Stimulated activated CD4-positive, alpha-beta T cell treated with anti-CD3 and anti-CD28 coated beads, Interleukin-12 subunit alpha, Interleukin-12 subunit beta, amount 100 ng/mL, for 48 hours (primary cell): ENCODE measurements around the gene MAP3K21.
A peak's percentile ranks its signal among the peaks of the same experiment; 100 is the strongest.

Experiments used
- DNase-seq, 3 donors: peaks; one replicate each; pipeline ENCODE4 v3.0.0-alpha.2; 2020; ENCODE audit warnings: low read depth in 2 of 3, low spot score in 1 of 3

MAP3K21 gene

DNA sequence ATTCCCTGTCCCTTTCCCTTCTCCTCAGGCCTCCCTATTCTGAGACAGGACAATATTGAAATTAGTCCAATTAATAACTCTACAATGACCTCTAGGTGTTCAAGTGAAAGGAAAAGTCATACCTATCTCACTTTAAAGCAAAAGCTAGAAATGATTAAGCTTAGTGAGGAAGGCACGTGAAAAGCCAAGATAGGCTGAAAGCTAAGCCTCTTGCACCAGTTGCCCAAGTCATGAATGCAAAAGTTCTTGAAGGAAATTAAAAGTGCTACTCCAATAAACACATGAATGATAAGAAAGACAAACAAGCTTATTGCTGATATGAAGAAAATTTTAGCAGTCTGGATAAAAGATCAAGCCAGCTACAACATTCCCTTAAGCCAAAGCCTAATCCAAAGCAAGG, 3.8 kb upstream of the MAP3K21 start:
- DNase-seq: no peak

DNA sequence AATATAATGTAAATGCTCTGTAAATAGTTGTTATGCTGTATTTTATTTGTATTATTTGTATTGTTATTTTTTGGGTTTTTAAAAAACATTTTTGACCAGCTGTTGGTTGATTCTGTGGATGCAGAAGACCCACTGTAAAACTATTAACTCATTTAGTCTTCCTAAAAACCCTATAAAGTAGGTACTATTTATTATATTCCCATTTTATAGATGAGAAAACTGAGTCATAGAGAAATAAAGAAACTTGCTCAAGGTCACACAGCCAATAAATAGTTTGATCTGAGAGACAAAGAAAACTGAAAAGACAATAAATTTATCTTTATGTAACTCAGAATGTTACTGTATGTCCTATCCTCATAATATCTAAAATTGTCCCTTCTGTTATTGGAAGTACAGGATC, 1.2 kb upstream of the MAP3K21 start:
- DNase-seq: no peak

GRCh38 chr1:233326811-233327650, 493 bp upstream of the MAP3K21 start:
- DNase-seq: peak; percentile 76 to 84 (median 78)

DNA sequence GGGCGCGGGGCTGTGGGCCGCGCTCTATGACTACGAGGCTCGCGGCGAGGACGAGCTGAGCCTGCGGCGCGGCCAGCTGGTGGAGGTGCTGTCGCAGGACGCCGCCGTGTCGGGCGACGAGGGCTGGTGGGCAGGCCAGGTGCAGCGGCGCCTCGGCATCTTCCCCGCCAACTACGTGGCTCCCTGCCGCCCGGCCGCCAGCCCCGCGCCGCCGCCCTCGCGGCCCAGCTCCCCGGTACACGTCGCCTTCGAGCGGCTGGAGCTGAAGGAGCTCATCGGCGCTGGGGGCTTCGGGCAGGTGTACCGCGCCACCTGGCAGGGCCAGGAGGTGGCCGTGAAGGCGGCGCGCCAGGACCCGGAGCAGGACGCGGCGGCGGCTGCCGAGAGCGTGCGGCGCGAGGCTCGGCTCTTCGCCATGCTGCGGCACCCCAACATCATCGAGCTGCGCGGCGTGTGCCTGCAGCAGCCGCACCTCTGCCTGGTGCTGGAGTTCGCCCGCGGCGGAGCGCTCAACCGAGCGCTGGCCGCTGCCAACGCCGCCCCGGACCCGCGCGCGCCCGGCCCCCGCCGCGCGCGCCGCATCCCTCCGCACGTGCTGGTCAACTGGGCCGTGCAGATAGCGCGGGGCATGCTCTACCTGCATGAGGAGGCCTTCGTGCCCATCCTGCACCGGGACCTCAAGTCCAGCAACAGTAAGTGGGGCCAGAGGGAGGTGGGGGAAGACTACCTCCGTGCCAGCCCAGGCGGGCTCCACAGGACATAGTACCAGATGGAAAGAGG, 808 bp downstream of the MAP3K21 start:
- DNase-seq: peak in 2 of 3 donors; percentile 5 to 15

DNA sequence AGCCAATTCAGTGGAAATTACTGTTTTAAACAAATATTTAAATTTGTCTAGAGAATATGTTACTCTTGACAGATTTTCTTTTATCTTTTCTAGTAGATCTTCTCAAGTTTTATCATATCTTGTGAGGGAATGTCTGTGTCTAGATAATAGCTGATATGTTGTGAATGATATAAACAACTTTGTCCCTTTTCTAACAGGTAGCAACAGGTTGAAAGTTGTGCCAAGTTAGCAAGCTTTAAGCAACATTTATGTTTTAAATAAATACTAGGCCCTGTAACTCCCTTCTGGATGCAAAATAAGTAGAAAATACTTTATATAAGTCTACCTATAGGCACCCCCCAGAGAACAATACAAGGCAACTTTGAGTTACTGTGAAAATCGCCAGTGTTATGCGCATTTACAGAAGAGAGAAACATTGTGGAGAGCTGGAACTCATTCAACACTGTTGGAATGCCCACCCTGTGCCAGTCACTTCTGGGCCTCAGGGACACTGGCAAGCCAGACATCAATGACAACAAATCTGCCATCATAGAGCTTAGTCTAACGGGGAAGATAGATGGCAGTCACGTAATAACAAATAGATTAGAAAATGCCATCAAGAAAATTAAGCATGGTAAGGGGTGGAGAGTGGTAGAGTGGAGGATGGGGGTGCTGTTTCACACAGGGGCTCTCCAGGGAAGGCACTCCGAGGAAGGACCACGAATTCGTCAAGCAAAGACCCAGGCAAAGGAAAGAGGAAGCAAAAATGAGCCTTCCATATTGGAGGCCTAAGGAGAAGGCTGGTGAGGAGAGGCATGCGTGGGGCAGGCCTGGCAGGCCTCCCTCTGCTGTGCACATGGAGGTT, 4.4 kb downstream of the MAP3K21 start:
- no peak for DNase-seq

GRCh38 chr1:233333086-233333485, 5.6 kb downstream of the MAP3K21 start:
- DNase-seq: no peak

DNA sequence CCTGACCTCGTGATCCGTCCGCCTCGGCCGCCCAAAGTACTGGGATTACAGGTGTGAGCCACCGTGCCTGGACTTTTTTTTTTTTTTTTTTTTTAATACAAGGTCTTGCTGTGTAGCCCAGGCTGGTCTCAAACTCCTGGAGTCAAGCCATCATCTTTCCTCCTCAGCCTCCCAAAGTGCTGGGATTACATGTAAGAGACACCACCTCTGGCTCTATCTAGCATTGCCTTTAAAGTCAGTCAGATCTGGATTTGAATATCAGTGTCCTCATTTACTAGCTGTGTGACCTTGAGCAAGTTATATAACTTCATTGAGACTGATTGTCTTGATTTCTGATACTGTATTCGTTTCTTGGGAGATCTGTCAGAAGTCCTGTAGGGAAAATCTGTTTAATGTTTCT, 6.6 kb downstream of the MAP3K21 start:
- no peak for DNase-seq

DNA sequence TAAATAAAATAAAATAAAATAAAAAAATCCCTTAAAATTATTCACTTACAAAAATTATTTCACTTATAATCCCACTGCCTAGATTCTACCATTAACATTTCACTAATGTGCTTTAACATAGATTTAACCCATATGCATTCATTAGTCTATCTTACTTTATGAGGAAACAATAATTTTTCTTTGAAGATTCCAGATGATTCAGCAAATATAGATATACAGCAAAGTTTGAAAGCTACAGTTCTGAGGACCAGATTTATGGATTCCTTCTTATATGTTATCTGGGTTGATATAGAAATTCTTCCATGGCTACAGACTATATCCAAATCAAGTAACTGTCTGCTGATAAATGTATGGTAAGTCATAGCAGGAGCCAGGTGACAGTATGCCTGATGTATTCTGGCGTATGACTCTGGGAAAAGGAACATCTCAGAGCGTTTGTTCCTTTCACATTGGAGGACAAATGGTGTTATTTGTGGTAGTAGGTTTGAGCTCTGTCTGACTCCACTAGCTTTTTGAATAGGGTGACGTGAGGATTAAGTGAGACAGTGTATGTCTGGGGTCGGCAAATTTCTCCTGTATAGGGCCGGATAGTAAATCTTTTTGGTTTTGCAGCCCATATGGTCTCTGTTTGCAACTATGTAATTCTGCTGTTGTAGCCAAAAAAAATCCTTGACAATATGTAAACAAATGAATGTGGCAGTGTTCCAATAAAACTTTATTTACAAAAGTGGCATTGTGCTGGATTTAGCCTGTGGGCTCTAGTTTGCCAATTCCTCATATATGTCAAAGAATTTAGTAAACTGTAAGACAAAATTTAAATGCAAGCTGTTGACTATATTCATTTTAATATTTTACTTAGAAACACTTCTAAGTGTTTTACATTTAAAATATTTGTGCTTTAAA, 9.3 kb downstream of the MAP3K21 start:
- no peak for DNase-seq

- DNase-seq: no peak
Measured at GRCh38 chr1:233337505-233337904, 10.0 kb downstream of the MAP3K21 start.

GRCh38 chr1:233338102-233338501, 10.6 kb downstream of the MAP3K21 start:
- DNase-seq: no peak

DNA sequence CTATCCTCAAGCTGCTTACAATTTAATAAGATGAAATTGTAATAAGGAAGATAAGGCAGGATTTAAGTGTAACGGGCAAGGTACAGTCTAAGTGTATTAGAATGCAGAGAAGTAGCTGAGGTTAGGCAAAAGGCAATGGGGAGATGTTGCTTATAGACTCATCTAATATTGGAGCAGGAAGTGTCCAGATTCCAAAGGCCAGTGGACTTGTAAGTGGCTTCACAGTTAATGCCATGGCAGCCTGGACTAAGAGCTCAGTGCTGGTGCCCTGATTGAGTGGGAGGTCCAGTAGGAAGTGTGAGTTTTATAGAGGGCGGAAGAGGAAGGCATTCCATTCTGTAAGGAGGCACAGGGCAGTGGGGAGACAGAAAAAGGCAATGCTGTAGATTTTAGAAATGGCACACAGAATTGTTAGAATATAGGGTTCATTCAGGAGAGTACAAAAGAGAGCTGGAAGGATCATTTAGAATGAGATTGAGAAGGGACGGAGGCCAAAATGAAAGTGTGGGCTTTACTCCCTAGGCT, 12.6 kb downstream of the MAP3K21 start:
- DNase-seq: no peak

- DNase-seq: no peak
Measured at GRCh38 chr1:233340966-233341516, 13.5 kb downstream of the MAP3K21 start.

DNA sequence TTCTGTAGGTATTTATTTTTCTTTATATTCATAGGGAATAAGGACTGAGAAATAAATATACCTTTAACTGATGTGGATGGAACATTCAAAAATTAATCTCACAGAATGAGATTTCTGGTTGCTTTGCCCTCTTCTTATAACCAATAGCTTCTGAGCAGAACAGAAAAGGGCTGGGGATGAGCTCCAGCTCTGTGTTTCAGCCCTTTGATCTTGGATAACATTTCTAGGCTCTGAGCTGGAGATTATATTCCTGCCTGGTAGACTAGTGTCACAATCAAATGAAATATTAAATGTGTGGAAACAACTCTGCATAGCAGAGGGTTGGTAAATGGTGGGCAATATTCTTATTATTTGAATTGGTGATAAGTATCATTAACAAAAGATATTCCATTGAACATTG, 14.6 kb downstream of the MAP3K21 start:
- no peak for DNase-seq

- no peak for DNase-seq
Measured at GRCh38 chr1:233343262-233343661, 15.7 kb downstream of the MAP3K21 start.

- no peak for DNase-seq
Measured at GRCh38 chr1:233347338-233347737, 19.8 kb downstream of the MAP3K21 start.

DNA sequence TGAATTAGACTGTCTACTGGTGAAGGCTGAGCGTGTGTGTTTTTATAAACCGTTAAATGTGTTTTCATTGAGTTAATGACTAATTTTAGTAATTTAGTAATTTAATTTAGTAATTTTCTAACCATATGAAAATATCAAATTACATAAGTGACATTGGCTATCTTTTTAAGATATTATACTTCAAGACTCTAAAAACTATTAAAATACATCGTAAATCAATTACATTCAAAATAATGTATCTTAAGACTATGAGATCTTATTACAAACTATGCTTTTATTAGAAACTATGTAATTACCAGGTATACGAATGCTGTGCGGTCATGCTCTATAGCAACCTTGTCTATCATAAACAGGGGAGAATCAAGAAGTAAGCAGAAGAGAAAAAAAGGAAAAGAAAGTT, 21.6 kb downstream of the MAP3K21 start:
- DNase-seq: no peak

GRCh38 chr1:233354983-233355382, 27.5 kb downstream of the MAP3K21 start:
- no peak for DNase-seq

DNA sequence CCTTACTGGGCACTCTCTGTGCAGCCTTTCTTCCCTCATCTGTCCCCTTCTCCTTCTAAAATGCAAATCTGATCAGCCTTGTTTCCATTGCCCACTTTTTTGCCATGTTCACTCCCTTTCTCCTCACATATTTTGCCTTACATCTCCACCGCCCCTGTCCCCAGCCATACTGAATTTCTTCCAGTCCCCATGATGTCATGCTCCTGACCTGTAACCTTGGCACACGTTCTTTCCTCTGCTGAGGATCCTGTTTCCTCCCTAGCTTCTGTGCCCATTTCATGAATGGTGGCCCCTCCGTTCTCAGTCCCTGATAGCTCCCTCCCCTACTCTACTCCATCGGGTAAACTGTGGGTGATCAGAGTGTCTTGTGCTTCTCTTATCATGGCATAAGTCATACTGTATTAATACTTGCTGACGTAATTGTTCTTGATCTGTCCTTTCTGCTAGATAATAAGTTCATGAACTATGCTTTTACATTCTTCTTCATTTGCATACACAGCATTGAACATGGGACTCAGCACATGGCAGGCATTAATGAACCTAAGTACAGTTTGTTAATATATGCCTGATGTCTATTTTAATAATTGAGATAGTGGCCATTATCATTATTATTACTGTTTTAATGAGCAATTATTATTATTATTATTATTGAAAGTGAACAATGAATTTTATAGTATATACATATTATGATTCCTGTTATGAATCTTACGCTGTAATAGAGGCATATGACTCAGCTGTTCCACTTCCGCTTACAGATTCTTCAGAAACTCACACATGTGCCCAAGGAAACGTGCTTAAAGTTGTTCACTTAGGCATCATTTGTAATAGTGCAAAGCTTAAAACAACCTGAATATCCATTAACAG, 28.5 kb downstream of the MAP3K21 start:
- DNase-seq: peak in 1 of 3 donors; percentile 17

DNA sequence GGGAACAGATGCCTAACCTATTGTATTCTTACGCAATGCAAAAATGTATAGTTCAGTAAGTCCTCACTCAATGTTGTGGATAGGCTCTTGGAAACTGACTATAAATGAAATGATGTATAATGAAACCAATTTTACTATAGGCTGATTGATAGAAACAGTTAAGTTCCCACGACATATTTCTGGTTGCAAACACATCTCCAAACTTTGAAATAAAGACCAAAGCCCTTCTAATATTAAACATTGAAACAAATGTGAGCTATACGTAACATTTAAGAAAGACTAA, 29.1 kb downstream of the MAP3K21 start:
- no peak for DNase-seq
